ENCODE measurements around the gene RAB7B.
A peak's percentile ranks its signal among the peaks of the same experiment; 100 is the strongest.

Gene RAB7B

DNA sequence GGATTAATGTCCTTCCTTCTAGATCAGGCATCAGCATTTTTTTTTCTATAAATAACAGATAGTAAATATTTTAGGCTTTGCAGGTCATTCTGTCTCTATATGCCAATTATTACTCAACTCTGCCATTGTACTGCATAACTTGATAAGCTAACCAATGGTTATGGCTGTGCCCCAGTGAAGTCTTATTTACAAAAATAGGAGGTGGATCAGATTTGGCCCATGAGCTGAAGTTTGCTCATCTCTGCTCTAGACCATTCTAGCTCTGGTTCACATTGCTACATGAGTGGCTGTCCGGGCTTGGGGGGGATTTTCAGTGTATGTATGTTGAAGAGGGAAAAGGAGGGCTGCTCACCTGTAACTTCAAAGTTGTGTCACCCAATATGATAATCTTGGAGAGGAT, 10.1 kb downstream of the RAB7B start:
- DNase-seq, result no peak

DNA sequence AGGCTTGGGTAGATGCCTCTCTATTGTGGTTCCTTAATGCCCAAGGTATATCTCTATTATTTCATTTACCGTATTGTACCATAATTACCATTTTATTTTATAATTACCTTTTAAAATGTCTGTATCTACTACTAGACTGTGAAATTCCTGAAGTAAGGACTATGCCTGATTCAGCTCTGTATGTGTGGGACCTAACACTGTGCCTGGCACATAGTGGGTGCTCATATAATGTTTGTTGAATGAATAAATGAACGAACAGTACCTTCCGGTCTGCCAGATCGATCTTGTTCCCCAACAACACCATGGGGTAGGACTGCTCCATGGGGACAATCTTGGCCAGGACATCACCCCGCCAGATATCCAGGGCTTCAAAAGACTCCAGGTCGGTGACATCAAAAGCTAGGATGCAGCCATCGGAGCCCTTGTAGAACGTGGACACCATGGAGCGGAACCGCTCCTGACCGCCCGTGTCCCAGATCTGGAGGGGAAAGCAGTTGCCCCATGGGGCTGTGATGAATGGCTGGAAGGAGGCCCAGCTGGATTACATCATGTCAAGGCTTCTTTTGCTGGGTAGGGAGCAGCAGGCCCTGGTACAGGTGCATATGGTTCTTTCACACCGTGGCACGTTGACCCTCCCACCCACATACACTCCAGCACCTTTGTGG, 10.8 kb downstream of the RAB7B start:
- no peak for DNase-seq

DNA sequence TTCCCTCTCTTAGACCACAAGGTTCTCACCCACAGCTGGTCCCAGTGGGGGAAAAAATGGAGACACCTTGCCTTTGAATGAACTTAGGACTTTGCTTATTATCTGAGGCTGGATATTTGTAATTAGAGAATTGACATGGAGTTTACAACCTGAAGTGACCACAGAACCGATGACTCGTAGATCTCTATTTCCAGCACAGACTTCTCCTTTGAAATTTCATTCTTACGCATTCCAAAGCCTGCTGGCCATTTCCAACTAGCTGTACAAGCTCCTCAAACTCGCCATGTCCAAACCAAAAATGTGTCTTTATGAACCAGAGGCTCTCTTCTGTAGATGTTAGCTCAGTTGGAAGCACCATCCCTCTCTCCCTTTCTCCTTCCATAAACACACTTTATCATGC, 12.0 kb downstream of the RAB7B start:
- no peak for DNase-seq

DNA sequence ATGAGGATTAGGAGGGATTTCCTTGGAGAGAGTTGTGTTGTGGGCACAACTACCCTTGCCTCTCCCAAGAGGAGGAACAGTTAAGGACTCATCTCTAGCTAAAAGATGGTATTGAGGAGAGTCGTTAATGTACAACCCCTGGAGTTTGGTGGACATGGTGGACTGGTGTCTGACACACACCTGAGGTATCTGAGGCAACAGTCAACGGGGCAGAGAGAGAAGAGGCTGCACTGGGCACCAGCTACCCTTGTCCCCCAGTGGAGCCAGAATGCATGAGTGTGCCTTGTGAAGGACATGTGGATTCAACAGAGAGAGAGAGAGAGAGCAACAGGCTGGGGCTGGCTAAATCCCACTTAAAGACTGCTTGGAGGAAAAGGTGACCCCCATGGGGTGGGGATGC, 13.0 kb downstream of the RAB7B start:
- DNase-seq, result no peak

DNA sequence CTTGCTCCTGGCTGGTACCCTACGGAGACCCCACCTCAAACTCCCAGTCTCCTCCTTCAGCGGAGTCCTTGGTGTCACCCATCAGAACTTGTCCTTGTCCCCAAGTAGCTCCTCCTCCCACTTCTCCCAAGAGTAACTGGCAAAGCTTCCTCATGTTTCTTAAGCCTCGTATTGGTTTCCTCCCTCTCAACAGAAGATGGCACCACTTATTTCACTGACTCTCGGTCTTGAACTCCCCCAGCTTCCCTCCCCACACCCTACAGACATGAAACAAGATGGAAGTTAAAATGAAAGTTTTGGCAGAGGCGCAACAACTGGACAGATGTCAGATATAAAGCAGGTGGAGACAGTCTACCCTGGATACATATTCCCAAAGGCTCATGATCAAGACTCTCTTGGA, 13.4 kb downstream of the RAB7B start:
- DNase-seq, result no peak

DNA sequence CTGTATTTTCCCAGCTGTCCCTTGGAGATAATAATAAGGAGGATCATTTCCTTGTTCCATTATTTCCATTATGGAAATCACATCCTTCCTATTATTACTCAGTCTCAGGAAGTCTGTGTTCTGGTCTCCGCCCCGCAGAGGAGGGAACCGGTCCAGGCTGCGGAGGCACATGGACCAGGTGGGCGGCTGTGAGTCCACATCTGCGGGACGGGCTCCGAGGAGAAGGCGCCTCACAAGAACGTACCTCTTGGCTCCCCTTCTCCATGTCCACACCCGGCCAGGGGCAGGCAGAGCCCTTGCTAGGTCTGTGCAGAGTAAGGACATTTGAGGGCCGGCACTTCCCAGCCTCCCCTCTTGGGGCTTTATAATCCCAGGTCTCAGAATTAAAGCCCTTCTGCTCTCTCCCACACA, 14.6 kb downstream of the RAB7B start:
- DNase-seq, result no peak

DNA sequence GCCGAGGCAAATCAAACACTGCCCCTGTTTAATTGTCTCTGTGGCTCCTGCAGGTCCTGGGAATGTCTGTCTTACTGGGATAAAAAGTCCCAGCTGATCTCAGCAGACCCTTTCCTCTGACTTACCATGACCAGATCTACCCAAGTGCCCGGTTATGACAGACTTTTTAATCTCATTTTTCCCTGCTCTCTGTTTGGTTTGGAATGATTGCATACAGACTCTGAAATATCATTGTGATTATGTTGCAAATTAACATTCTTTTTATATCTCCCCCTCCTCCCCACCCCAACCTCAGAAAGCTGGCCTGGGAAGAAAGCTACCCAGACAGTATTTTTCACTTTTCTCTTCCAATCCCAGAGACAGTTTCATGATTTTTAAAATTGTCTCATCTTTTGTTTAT, 16.3 kb downstream of the RAB7B start:
- no peak for DNase-seq

DNA sequence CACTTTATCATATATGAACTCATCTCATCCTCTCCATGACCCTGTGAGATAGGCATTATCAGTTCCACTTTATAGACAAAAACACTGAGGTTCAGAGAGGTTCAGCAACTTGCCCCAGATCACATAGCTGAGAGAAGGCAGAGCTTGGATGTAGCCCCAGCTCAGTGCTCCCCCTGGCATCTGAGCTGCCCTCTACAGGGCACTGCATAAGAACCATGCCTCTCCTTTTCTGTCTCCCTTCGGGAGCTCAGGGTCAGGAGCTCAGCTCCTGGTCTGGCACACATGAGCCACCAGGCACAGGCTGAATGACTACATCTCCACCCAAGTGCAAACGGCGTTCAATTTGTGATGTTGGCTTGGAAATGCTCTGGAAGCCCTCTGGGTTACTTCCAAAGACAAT, 16.9 kb downstream of the RAB7B start:
- no peak for DNase-seq

DNA sequence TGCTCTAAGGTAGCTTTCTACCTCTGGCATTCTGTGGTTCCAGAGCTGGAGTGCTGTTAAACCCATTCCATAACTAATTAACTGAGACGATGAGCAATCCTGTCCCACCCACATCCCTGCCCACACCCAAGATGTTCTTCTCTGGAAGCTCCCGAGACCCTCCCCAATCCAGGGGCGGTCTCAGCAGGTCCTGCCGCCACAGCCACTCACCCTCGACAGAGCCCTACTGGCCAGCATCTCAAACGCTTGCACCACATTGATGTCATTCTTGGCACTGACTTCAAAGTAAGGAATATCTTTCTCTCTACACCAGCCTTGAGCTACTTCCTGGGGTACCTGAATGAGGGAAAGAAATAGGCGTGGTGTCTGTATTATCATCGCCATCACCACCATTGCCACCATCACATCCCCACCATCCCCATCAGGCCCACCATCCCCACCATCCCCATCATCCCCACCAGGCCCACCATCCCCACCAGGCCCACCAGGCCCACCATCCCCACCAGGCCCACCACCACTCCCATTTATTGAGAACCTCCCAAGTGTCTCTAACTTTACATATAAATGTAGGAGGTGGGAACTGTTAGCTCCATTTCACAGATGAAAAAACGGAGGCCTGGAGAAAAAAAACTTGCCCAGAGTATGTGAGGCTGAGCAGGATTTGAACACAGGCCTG, 17.7 kb downstream of the RAB7B start:
- DNase-seq, result no peak

DNA sequence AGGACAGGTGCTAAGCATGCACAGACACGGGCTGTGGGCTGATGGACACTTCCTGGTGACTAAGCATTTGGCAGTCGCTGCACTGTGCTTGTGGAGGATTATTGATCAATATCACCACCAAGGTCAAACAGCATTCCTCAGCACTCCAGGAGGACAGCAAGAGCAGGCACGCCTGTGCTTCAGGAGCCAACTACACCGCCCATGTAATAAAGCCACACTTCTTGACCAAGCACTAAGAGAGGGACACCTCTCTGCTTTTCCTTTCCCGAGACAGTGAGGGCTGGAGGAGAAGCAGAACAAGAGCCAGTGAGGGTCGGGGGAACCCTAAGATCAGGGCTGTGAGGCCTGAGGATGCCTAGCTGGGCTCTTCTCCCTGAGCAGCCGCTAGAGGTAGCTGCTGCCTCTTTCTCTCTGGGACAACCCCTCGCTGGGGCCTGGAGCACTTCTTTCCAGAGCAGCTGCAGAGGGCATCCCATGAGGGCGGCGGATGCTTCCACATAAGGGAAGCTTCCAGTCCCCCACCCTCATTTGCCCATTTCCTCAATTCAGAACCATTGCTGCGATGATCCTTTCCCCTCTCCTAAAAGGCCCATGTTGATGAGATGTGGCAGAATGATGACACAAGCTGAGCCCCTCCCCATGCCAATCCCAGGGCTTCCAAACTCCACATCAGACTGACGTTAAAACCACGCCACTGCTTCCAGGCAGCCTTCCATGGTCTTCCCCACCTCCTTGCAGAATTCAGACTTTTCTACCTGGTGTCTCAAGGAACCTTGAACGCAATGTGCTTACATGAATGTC, 19.1 kb downstream of the RAB7B start:
- DNase-seq, result no peak

DNA sequence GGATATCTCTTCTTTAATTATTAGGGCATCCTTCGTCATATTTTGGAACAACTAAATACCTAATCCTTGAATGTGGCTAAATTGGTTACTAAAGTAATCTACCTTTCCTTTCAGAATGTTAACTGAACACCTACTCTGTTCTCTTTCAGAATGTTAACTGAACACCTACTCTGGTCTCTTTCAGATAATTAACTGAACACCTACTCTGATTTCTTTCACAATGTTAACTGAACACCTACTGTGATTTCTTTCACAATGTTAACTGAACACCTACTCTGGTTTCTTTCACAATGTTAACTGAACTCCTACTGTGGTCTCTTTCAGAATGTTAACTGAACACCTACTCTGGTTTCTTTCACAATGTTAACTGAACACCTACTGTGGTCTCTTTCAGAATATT, 21.9 kb downstream of the RAB7B start:
- DNase-seq, result no peak

DNA sequence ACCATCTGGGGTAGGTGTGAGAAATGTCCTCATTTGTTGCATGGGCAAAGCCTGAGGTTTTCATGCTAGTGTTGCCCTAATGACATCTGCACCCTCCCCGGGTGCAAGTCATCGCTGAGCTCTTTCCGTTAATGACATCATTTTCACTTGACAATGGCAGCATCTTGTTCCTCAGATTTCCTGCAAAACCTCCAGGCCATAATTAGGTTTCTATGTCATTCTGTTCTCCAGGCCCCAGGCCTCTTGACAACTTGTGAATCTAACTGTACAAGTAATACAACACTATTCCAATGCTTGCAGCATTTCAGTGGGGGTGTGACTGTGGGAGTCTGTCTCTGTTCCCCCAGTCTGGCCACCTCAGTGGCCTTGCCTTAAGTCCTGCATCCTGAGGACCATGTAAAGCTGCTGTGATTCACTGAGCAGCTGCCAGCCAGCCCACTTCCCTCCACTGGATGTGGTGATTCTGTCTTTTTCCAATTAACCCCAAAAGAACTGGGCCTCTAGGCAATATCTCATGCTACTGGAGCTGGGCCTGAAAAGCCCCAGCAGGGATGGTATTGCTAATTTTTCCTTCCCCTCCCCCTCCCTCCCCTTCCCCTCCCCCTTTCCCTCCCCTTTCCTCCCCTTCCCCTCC, 22.8 kb downstream of the RAB7B start:
- no peak for DNase-seq

DNA sequence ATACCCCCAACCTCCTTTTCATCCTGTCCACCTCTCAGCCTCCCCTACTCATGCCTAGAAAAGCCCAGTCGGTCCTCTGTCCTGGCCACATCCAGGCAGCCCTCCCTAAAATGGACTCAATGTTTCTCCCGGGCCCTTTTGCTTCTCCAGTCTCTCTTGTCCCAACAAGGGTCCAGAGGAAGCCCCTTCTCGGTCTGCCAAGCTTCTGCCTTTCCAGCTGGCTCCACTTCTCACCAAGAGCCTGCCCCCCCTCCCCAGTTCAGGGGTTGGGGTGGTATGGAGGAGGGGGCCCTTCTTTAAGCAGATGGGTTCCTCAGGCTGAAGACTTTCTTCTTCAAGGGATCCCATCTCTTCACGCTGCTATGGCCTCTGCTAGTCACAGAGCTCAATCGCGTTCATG, 23.9 kb downstream of the RAB7B start:
- no peak for DNase-seq

DNA sequence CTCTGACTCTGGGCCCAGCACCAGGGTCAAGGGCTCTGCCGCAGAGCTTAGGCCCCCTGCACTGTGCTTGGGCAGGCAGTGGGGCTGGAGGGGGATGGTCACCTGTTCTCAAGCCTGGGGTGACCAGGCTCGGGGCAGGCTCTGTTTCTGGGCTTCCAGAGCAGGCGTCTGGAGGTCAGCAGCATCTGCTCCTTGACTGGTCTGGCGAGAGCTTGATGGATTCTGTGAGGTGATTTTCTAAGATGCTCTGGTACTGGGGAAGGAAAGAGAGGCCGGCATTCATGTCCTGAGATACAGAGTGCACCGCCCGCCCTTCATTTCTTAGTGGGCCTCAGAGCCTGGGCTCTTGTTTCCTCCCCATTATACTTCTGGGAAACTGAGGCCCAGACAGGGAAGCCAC, 24.5 kb downstream of the RAB7B start:
- DNase-seq, result no peak

DNA sequence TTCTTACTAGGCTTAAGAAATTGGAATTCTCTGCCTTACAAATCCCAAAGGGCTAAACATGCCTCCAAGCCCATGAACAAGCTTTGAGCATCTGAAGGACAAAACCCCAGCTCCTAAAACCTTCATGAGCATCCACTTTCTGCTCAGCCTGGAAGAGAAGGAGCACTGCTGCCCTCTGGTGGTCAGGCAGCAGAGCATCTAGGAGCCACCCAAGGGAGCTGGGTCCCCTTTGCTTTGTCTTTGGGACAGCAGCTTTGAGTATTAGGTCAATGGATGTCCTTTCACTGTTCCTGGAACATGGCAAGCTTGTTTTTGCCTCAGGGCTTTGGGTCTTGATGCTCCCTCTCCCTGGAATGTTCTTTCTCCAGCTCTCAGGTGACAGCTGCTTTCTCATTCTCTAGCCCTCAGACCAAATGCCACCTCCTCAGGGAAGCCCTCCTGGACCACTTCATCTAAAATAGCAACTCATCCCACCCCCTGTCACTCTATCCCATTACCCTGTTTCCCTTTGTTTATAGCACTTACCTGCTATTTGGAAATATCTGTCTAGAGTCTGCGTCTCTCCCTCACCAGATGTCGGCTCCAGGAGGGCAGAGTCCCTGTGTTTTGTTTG, 25.7 kb downstream of the RAB7B start:
- peak; percentile 80 for DNase-seq

DNA sequence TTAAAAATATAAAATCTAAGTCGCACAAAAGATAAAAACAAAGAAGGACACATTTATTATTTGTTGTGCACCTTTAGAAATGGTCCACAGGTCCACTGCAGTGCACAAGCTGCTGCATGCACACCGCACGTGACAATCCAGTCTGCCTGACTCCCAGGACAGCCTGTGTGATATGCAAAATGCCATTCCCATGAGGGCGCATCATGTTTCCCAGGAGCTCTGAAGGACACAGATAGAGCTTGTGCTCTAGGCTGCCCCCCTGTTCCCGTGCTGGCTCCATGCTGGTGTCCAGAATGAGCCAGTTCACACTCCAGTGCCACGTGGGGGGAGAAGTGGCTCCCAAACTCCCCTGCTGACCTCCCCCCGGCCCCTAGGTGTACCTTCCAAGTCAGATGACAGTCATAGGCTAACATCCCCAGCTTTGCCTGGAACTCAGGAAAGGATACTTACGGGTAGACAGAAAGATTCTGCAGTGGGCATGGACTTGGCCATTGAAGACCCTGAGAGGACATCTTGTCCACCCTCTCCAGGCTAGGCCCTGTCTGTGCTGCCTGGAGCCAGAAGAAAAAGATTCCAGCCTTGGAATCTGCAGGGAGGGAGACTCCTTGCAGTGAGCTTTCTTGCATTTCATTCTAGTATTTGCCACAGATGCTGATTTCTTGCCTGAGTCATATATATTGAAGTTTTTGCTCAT, 26.3 kb downstream of the RAB7B start:
- DNase-seq, result no peak

DNA sequence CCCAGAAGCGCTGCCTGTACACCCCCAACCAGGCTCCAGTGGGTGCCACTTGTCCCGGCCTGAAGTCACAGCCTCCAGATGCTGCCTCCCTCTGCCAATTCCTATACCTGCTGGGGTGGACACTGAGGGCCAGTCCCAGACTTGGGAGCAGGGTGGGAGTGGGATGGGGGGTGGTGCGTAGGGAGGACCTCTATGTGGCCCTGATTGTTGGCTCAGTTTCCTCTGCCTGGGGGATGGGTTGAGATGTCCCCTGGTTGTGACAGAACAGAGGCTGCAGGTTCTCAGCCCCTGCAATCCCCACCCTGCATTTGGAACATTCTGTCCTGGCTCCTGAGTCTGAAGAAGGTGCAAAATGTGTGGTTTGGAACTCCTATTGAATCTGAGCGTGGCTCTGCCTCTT, 27.2 kb downstream of the RAB7B start:
- no peak for DNase-seq

DNA sequence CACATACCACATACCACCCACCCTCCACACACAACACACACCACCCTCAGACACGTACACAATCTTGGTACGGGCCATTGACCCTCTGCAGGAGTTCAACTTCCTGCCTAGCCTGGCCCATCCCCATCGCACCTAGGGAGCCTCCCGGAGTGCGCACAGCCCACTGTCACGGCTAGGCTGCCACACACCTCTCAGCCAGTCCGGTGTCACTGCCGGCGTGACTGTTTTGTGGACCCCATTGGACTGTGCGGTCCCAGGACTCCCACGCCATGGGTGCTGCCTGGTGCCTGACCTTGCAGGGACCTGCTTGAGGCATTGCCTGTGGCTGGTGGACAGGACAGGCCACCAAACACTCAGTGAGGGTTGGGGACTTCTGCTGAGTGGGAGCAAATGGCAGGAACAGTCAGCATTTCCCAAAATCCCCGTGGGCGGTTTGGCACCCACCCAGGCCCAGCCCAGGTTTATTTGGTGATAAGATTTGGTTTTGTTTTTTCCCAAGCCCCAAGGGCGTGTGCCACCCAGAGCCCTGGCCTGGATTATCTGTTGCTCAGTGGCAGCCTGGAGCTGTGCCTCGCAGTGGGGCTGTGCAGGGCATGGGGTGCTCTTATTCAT, 27.7 kb downstream of the RAB7B start:
- no peak for DNase-seq

DNA sequence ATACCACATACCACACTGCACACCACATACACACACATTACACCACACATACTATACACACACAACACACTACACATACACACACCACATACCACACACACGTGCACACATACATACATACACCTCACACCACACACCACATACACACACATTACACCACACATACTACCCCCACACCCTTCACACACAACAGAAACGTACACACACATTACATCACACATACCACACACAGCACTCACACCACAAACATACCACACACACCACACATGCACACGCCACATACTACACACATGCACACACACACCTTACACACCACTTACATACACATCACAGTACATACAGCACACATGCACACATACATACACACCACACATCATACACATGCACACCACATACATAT, 28.5 kb downstream of the RAB7B start:
- DNase-seq, result no peak

DNA sequence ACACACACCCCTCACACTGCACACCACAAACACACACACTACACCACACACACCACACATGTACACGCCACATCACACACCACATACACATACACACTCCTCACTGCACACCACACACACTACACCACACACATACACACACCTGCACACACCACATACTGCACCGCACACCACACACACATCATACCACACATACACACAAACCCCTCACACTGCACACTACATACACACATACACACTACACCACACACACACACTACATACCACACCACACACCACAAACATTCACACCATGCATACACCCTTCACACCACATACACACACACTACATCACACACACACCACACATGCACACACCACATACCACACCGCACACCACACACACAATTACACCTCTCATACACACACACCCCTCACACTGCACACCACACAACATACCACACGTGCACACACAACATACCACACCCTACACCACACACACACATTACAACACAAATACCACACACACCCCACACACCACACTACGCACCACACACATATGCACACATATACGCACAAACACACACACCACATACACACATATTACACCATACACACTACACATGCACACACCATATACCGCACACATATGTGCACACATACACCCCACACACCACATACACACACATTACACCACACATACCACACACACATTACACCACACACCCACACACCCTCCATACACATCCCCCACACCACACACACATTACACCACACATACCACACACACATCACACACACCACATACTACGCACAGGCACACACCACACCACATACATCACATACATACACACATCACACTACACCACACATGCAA, 29.6 kb downstream of the RAB7B start:
- DNase-seq, result no peak

DNA sequence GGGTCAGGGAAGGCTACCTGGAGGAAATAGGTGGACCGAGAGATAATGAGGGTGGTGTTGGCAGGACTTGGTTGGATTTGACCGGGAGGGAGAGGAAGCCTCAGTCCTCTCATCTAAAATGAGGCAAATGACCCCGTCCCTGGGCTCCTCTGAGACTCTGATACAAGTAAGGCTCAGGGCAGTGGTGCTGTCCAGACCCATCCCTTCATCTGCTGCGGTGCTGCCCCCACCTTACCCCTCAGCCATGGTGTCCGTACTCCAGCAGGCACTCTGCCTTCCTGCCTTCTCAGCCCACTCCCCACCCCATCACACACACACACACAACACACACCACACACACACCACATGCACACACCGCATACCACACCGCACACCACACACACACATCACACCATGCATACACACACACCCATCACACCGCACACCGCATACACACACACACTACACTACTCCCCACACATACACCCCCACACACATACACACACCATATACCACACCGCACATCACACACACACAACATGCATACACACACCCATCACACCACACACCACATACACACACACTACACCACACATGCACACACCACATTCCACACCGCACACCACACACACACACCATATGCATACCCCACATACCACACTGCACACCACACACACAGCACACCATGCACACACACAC, 30.6 kb downstream of the RAB7B start:
- no peak for DNase-seq

Measured in NCI-H1105 treated with DMSO at 0.1 percent for 48 hours (cell line).